Fibroblast of skin of abdomen (primary cell): ENCODE measurements around the gene REG3G.
"Not testable (repeated sequence)": the region's sequence is repeated elsewhere in the genome, so short reads cannot be mapped to it uniquely, and the experiment has no call there.

Source experiments
- DNase-seq: peaks from one replicate; pipeline ENCODE4 v3.0.0-alpha.2; 2013

REG3G gene

DNA sequence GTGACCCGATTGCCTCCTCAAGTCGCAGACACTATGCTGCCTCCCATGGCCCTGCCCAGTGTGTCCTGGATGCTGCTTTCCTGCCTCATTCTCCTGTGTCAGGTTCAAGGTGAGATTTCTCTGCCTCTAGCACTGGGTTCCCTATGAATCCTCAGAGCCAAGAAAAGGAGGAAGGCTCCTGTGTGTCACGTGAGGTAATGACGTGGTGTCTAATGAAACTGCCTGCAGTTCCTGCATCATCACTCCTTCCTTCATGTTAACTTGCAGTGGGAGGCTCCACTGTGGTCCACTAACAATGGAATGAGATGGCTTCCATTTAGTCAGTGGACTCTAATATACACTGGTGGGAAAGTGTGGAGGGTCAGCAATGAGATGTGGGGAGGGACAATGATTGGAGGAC is 559 bp downstream of the REG3G start:
- no peak for DNase-seq

GRCh38 chr2:79039944-79040343 is 14.4 kb downstream of the REG3G start:
- no peak for DNase-seq

- no peak for DNase-seq
These were observed 15.5 kb downstream of the REG3G start for GRCh38 chr2:79041032-79041448.

GRCh38 chr2:79053486-79053885 is 28.0 kb downstream of the REG3G start:
- DNase-seq: not testable (repeated sequence)

DNA sequence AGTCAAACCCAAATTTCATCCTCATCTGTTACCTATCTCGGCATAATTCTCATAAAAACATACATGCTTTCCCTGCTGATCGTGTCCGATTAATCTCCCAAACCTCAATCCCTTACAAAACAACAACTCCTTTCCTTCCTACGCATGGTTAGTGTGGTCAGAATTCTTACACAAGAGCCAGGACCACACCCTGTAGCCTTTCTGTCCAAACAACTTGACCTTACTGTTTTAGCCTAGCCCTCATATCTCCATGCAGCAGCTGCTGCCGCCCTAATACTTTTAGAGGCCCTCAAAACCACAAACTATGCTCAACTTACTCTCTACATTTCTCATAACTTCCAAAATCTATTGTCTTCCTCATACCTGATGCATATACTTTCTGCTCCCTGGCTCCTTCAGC is 29.3 kb downstream of the REG3G start:
- not testable (repeated sequence) for DNase-seq

GRCh38 chr2:79065201-79065600 is 39.7 kb downstream of the REG3G start:
- DNase-seq: no peak

GRCh38 chr2:79071078-79071477 is 45.6 kb downstream of the REG3G start:
- DNase-seq: no peak
